ENCODE results near the gene DTNBP1. TPM values are rescaled to one million over a fixed set of nuclear protein-coding genes. Genes with fewer than 3 reads are reported as not detected.

Gene DTNBP1
- total RNA-seq, 1 experiment from 2014 or later, result 1.6 TPM

DNA sequence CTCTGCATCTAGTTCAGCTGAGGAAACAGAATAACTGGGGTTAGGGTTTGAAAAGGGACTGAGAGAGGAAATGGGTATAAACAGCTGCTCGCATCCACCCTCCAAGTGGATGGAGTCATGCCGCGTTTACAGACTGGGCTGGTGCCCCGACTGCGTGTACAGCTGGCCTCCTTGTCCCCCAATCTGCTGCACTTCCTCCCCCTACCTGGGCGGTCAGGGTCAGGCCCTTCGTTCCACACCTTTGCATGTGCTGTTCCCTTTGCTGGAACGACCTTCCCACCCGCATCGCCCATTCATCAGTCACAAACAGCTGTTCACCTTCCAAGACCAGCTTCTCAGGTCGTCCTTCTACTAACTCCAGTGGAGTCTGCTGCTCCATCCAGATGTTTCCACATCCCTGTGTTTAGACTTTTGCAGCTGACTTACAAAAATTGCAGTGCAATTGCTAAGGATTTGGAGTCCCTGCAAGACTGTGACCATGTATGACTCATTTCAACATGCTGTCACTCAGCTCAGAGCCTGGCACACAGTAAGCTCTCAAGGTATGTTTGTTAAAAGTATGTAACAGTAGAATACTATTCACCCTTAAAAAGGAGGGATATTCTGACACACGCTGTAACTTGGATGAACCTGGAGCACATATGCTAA, 129.3 kb downstream of the DTNBP1 start:
- DNase-seq (ENCODE audit: low spot score), result no peak

DNA sequence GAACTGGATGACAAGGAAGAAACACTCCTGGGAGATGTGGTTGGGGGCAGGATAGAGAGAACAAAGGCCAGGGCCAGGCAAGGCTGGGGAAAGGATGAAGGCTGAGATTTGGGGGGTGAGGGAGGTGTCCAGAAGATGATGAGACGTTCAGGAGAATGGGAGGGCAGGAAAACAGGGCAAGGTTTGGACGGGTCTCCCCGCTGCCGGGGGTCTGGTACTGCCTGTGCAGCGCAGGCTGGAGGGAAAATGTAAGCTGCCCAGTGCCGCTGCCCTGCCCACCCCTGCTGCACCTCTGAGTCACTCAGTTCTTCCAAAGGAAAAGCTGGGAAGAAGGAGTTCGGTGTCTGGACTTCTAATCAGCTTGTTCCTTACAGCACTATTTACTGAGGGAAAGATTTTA, 130.9 kb downstream of the DTNBP1 start:
- no peak for DNase-seq (ENCODE audit: low spot score)

DNA sequence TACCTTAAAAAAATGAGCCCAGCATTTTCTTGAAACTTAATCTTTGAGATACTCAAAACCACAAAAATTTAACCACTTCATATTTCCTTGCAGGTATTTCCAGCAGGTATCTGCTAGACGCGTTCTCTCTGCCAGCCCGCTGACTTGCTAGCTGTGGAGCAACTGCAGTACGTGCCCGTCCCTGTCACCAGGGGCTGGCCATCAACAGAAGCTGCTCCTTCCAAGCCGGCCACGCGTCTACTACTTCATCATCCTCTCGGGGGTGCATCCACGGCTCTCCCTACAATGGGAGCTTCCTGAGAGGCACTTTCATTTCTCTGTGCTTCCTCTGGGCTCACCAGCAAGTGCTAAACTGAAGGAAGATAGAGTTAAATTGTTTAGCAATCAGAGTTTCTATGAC, 132.4 kb downstream of the DTNBP1 start:
- DNase-seq (ENCODE audit: low spot score), result no peak

DNA sequence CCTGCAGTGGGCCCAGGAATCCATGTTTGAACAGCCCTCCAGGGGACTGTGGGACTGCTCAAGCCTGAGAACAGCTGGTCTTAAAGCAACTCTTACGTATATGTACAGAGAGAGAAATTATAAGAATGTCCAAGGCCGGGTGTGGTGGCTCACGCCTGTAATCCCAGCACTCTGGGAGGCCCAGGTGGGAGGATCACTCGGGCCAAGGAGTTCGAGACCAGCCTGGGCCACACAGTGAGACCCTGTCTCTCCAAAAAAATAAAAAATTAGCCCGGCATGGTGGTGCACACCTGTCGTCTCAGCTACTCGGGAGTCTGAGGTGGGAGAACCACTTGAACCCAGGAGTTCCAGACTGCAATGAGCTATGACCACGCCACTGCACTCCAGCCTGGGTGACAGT, 134.0 kb downstream of the DTNBP1 start:
- no peak for DNase-seq (ENCODE audit: low spot score)

DNA sequence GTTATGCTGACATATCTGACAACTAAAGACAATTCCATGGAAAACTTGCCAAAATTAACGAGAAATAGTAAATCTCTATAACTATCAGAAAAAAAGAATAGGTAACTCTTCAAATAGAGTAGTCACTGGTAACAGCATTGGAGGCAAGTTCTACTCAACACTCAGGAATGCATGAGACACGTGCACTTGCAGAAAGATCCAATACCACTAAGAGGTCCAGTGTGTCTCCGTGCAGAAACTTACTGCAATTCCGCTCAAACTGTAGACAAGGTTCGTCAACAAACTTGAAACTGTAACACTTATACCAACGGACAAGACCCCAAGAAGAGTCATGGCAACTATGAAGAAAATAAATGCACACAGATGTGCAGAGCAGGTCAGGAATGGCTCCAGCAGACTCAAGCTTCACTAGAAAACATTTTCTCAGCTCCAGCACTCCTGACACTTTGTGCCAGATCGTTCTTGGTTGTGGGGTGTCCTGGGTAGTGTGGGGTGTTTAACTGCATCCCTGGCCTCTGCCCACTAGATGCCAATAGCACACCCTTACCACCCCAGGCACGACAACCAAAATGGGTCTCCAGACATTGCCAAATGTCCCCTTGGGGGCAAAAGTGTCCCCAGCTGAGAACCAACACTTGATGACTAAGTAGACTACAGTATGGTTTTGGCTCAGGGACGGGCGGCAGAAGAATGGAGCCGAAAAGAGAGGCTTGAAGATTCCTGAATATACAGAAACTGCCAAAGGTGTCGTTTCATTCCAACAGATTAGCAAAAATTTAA, 134.8 kb downstream of the DTNBP1 start:
- DNase-seq (ENCODE audit: low spot score), result no peak

DNA sequence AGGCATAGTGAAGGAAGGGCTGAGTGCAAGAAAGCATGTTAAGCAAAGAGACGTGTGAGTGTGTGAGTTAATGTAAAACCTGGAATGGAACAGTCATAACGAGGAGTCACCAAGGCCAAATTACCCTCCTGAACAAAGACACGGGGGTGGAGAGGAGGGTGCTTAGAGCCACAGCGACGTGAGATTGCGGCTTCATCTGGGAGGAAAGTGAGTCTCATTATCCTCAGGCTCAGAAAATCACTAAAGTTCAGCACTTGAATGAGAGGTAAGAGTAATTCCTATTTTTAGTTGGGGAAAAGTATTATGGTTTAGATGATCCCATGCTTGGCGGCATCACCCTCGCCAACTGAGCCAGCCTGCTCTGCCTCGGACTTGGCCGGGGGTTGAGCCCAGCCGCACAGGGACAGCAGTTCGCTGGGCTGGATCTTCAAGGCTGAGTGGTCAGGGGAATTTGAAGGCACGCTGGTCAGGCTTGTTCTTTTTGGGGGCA, 136.6 kb downstream of the DTNBP1 start:
- DNase-seq (ENCODE audit: low spot score), result no peak

DNA sequence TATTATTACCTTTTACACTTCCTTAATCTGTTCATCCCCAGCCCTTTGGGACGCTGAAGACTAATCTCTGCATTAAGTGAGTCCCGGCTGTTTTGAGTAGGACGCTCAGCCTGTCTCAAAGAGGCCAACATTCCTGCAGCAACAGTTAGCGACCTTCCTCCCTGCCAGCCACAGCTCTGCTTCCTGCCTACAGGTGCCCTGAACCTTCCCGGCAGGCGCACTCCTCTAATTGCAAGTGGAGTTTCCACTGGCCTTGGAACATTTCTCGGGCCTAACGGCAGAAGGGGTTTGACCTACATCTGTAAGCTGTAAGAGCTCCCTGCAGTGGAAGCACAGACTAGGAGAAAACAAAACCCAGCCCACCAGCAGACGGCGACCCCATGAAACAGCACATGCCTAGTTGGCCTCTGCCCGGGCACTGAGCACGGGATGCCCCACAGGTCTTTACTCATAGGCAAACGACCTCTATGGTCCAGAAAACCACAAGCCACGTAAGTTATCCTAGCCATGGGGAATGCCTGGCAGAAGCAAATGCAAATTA, 137.9 kb downstream of the DTNBP1 start:
- DNase-seq (ENCODE audit: low spot score), result no peak

DNA sequence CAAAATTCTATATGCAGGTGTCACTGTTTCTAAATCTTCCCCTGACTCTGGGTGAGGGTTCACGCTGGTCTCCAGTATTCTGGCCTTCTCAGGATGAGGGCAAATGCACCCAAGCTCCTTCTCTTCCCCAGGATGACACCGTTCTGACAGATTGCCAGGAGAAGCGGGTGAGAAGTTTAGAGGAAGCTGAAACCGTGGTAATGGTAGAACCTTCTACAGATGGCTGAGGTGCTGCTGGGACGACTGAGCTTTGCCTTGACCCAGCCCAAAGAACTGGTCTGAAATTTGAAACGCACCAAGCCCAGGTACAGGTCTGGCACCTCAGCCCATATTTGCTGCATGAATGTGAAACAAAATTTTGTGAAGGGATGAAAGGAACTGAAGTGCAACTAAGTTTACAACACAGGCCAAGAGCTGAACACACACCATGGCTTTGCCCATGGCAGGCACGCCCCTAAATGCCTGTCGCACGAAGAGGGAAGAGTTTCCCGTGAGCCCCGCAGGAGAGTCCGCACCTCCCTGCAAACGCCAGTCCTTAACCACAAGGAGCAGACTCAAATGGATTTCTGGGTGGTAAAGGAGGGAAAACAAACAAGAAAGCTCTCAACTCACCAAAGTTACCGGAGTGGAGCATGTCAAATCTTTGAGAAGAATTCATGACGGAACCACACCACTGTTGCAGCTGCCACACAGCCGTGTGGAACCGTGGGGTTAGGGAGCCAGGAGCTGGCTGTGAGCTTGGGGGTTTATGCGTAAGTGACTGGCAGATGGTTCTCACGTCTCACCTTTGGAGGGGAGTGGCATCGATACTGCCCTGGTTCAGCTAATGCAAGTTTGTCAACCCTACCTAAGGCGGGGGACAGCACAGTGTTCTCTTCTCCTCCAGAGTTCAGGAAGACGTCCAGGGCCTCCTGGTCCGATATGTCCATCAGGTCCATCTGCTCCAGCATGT, 138.9 kb downstream of the DTNBP1 start:
- DNase-seq (ENCODE audit: low spot score), result no peak

DNA sequence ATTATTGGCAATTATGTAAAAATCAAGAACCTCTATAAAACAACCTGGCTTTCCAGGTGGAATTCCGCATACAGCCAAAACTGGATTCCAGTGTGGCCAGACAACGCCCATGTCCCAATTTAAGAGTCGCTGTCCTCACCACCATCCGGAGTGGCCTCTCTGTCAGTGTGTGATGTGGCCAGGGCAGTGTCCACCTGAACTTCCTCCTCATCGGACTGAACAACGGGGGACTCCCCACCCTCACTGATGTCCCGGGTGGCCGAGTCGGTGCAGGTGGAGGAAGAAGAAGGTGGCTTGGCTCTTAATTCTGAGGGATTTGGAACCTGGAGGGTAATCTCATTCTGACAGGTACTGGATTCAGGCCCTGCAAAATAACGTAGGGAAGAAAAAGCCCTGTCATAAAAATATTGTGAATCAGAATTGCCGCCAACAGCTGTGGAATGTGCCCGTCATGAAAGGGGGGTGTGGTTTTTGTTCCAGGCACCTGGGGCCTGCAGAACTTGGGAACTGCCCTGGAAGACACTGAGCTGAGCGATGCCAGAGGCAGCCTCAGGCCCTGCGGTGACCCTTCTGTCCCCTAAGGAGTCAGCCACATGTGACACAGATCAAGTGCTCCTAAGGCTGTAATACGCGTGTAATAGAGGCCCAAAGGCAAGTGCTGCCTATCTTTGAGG, 139.8 kb downstream of the DTNBP1 start:
- DNase-seq (ENCODE audit: low spot score), result no peak

DNA sequence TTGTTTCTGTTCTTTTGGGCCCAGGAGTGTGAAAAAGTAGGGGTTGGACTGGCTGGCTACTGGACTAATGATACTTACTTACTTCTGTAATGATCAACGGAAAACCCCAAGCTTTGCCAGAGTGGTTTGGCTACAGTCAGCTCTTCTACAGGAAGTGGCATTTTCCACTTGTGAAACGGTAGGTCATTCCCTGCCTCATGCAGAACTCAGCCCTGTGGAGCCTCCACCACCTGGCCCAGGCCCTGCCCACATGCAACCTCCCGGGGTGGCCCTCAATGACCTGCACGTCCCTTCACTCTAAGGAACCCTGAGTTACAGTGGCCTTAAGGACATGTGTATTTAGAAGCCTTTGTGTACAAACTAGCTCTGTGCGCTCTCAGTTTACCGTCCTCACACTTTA, 140.4 kb downstream of the DTNBP1 start:
- no peak for DNase-seq (ENCODE audit: low spot score)

DNA sequence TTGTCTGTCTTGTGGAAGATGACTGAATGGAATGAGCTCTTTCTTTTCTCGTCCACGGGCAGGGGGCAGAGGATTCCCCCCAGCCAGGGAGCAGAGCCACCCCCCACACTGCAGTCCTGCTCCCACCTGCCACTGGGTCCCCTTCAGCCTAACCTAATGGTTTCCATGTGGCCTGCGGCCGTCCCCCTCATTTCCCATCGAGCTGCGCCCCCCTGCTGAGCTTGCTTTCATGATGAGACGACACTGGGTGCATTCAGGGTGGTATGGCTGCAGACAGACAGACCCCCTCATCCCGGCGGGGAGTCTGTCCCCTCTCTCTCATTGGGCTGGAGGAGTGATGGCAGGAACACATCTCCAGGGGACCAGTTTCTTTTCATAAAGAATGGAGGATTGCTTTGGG, 140.8 kb downstream of the DTNBP1 start:
- DNase-seq (ENCODE audit: low spot score), result no peak

DNA sequence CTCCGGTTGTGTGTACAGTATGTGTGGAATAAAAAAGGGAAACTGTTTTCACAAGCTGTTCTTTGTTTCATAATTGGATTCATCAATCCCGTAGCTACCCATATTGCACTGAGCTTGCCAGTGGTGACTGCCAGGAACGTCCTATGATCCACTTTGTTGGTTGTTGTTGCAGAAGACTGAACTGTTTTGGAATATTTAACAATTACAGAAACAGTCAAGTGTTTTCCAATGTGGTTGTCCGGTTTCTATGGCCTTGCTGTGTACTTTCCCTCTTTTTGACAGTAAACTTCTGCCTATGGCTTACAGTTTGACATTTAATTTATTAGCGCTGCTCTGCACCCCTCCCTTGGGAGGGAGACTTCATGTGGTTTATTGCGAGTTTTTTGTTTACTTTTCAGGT, 141.2 kb downstream of the DTNBP1 start:
- no peak for DNase-seq (ENCODE audit: low spot score)

DNA sequence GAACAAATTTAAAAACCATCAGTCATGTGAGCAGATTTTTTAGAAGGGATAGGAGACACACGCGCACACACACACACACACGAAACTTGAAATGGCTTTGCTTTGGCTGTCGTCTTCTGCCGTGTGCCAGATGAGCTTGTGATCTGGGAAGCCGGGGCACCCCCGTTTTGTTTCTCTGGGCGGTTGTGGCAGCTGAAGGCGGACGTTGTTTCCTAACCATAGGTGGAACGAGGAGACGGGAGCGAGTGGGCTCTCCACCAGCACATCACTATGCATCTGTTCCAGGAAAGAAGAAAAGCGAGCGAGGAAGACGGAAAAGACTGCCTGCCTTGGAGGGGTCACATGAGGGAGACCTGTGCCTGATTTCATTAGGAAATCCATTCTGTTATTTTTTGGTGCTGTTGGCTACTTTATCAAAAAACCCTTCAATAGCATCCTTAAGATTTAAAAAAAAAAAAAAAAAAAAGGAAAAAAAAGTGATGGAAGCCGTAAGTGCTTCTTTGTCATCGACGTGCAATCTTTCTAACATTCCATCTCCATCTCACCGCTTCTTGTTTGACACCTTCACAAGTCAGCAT, 142.1 kb downstream of the DTNBP1 start:
- no peak for DNase-seq (ENCODE audit: low spot score)

DNA sequence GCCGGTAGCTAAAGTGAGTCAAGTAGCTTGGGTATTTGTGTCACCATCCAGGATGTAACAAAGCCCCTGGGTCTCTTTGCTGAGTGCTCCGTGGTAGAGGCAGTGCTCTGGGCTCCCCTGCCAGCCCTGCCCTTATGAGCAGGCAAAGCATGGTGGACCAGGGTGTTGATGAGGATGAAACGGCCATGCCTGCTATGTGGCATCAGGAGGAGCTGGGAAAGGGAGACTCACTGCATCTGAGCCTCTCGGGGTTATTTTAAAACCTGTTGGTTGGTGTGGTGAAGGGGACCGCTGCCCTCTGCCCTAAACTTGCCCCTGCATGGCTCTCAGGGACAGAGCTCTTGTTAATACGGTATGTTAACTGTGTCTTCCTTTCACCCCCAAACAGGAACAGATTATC, 143.1 kb downstream of the DTNBP1 start:
- DNase-seq (ENCODE audit: low spot score), result no peak

DNA sequence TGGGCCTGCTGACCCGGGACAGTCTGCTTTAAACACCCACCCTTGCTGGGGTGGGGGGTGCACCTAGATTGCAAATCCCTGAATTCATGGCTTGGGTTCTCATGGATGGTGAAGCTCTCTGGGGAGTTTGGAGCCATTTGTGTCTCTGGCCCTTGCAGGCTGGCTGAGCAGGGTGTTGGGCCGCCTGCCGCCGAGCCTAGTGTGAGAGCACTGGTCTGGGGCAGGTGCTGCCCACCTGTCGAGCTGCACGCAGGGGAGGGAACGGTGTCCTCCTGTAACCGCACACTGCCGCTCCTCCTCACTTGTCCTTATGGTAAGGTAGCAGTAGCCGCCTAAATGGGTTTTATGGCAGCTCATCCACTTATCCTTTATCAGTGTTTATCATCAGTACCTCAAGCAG, 143.9 kb downstream of the DTNBP1 start:
- DNase-seq (ENCODE audit: low spot score), result no peak

DNA sequence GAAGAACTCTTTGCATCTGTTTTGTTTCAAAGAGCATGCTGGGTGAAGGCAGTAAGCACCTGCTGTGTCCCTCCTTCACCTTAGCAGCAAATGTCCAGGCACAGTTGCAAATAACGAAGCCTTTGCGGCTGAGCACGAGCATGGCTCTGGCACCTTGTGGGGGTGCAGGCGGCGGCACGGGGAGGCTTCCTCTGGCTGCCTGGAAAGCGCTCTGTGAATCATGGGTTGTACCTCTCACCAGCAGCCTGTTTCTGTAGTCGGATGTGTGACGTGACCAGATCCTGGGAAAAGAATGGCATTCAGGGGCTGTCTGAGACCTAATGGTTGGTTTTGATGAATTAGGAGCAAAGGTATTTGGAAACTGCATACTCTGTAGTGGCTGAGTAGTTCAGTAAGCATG, 144.8 kb downstream of the DTNBP1 start:
- DNase-seq (ENCODE audit: low spot score), result no peak

DNA sequence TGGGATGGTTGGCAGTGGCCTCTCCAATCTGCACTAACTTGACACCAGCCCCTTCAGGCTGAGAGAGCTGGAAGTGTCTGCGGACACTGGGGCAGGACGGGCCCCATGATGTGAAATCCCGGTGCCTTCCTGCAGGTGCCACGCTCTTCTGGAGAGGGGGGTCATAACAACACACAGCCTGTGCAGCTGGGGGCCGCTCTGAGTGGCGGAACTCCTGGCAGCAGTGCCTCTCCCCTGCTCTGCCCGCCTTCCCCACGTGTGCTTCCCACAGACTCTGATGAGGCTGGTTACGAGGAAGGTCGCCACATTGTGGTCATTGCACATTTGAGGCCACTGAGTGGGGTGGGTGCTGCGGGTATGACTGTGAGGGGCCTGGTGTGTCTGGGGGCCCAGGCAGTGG, 145.2 kb downstream of the DTNBP1 start:
- DNase-seq (ENCODE audit: low spot score), result no peak

DNA sequence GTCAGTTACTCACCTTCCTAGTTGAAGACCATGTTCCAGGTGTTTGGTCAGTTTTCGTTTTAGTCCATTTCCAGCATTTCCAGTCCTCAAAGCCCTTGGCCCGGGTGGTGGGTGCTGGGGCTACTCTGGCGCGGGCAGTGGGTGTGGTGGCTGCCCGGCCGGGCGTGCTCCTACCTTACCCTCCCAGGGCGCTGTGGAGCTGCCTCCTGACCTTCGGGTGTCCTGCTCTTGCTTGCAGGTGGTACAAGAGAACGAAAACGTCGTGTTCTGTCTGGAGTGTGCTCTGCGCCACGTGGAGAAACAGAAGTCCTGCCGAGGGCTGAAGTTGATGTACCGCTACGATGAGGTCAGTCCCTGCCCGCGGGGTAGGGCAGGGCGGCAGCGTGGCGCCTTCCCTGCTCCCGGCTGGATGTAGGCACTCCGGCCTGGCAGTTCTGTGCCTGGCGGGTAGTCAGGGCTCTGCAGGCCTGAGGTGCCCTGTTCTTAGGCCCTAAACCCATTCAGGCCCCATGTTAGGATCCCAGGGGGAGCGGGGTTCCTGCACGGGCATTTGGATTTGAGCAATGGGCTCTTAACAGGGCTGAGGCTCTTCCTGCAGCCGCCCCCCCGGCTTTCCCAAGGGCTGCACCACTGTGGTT, 145.8 kb downstream of the DTNBP1 start:
- DNase-seq (ENCODE audit: low spot score), result no peak

DNA sequence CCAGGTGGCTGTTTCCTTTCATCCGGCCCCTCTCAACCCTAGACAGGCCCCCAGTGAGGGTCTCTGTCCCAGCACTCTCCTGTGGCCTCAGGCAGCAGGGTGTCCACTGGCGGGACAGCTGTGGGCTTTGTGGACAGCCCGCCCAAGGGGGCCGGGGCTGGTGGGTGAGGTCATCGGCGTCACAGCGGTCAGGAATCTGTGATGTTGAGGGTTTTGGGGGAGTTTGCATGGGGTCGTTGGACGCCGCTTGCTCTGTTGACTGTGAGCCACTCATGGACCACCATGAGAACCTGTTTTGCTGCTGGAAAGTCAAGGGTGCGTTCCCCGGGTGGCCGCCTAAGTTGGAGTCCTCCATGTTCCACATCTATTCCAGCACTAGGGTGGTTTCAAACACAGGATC, 146.4 kb downstream of the DTNBP1 start:
- DNase-seq (ENCODE audit: low spot score), result no peak

DNA sequence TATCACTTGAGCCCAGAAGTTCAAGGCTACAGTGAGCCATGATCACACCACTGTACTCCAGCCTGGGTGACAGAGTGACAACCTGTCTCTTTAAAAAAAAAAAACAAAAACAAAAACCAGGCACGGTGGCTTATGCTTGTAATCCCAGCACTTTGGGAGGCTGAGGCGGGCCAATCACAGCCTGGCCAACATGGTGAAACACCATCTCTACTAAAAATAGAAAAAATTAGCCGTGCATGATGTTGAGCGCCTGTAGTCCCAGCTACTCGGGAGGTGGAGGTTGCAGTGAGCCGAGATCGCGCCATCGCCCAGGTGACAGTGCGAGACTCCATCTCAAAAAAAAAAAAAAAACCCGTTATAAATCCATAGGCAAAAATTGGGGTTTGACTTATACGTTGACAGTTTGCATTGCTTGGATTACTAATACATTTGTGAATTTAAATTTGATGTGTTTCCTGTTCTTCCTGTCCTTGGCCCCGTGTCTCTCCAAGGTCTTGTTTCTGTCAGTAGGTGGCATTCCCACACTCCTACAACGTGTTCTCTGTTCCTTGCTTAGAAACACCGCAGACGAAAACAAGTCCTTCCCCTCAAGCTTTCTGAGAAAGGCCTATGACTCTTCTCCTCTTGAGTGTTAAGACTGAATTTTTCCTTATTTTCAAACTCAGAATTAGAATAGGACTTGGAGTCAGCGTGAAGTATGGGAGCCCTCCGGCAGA, 147.0 kb downstream of the DTNBP1 start:
- no peak for DNase-seq (ENCODE audit: low spot score)

Measured in A172 (cell line).